GM21786 (cell line): ENCODE data around the gene GPD1.

Source experiments
- ATAC-seq: cut with Tn5 transposase; IDR thresholded peaks from one replicate; pipeline ENCODE4 v1.9.1; 2021; ENCODE audit not compliant: unreplicated experiment

The GPD1 gene

DNA sequence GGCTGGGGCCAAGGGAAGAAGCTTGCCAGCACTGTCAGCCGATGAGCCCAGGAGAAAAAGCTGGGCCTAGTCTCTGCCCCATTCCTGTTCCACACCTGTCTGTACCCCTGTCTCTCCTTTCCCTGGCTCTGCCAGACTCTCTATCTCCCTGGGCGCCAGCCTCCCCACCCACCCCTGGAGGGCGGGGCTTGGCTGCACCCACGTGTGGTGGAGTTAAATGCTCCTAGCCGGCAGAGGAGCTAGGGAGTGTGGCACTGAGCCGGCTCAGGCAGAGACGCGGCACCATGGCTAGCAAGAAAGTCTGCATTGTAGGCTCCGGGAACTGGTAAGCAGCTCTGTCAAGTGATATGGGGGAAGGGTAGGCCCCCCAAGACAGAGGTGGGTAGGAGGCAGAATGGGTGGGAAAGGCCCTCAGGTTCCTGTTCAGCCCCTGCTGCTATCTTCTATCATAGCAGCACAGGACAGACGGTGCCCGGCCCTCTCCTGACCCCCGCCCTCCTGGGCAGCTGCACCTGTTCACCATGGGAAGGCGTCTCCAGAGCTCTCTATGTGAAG is at the start of gene GPD1:
GPD1 (plus strand) TSS at position 242 of the 555 bp plus-strand sequence; CDS start at position 285, 43 bp downstream.
- no peak for ATAC-seq

GRCh38 chr12:50055831-50056638 is 47.8 kb upstream of the GPD1 start:
- no peak for ATAC-seq

GRCh38 chr12:50056639-50056976 is 47.2 kb upstream of the GPD1 start:
- no peak for ATAC-seq

DNA sequence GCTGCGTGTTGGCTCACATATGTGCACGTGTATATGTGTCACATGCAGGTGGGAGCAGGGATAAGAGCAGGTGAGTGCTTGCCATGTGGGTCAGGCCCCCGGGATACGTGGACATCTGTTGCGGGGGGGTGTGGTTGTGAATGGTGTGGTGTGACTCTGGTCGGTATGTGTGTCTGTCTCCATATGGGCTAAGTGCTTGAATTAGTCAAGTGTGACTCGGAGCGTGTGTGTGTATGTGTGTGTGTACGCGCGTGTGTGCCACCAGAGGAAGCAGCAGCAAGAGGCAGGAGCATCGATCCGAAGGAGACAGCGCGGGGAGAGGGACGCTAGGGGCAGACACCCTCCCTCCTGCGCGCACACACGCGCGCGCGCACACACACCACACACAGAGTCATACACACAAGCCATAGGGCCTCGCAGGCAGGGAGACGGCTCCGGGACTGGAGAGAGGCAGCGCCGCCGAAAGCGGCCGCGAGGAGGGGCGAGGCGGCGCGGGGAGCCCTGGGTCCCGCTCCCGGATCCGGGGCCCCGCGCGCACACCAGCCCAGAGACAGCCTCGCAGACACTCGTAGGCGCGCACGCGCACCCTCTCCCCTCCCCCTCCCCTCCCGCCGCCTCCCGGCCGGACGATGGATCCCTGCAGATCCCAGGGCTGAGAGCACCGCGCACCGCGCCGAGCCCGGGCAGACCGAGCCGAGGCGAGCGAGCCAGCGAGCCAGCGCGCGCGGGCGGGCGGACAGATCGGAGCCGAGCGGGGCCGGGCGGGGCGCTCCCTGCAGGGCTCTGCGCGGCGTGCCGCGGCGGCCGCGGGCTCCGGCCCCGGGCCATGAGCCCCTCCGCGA is 46.6 kb upstream of the GPD1 start, which contains the start of gene ASIC1:
ASIC1 (plus strand) TSS at position 597 of the 842 bp plus-strand sequence. CDS start 1,171 bp downstream, outside the sequence.
- ATAC-seq, result no peak

DNA sequence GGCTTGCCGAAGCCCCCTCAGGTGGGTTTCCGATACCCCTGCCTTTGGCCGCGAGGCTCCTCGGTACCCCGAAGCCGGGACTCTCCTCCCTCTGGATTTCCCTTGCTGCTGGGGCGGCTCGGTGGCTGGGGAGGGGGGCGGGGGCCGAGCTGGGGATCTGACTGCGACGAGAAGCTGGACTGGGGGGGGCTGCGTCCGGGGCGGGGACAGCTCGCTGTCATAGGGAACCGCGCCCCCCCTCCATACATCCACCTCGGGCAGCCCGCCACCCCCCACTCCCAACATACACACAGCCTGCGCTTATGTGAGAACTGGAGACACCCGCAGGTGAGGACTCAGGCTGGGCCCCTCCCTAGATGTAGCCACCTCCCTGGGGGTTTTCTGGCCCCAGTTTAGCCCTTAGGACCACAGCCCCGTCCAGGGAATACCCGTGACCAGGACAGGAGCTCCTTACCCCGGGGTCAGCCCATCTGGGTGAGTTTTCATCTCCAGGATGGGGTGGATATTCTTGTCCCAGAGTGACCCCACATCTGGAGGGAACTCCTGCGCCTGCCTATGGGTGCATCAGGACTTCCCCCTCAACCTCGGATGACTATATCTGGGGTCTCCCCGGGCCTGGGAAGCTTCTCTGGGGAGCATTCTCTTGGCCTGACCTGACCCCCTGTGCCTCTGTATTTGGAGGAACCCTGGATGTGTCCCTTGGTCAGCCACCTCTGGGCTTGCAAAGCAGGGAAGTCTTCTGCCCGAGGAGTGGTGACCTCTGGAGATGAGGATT is 45.7 kb upstream of the GPD1 start:
- ATAC-seq, result no peak

DNA sequence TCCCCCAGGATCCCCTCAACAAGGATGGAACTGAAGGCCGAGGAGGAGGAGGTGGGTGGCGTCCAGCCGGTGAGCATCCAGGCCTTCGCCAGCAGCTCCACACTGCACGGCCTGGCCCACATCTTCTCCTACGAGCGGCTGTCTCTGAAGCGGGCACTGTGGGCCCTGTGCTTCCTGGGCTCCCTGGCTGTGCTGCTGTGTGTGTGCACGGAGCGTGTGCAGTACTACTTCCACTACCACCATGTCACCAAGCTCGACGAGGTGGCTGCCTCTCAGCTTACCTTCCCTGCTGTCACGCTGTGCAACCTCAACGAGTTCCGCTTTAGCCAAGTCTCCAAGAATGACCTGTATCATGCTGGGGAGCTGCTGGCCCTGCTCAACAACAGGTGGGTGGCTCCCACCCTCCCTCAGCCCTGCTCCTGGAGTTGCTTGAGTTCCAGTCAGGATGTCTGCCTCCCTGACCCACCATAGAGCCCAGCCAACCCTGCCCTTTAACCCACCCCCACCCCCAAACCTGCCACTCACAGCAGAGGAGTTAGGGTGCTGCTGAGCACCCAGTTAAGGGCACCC is 45.0 kb upstream of the GPD1 start:
- no peak for ATAC-seq

DNA sequence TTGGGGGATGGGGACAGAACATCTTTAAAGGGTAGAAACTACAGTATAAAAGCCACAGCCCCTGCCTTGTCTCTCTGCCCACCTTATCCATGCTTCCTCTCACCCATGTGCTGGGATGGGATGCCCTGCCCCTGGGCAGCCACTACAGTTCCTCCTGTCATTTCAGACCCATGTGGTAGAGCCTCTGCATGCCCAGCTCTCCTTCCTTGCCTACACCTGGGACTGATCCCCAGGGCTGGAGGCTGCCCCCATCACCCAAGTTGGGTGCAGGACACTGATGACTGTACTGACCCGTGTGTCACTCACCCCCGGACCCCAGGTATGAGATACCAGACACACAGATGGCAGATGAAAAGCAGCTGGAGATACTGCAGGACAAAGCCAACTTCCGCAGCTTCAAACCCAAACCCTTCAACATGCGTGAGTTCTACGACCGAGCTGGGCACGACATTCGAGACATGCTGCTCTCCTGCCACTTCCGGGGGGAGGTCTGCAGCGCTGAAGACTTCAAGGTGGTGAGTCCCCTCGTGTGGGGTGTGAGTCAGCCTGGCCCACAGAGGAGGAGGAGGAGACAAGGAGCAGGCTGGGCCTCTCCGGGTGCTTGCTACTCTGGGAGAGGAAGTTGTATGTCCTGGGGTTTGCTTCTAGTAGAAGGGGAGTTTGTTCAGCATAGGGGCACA is 44.2 kb upstream of the GPD1 start:
- no peak for ATAC-seq

DNA sequence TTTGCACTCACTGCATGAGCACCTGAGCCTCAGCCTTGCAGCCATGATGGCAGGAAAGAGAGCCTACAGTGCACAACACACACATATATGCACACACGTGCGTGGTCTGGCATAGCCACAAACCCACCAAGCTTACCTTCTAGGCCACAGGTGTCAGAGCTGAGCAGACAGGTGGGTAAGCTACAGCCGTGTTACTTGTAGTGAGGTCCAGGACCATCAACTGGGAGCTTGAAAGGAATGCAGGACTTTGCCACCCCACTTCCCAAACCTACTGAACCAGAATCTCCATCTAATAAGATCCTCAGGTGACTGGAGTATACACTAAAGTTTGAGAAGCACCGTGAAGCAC is 43.7 kb upstream of the GPD1 start:
- ATAC-seq, result no peak

DNA sequence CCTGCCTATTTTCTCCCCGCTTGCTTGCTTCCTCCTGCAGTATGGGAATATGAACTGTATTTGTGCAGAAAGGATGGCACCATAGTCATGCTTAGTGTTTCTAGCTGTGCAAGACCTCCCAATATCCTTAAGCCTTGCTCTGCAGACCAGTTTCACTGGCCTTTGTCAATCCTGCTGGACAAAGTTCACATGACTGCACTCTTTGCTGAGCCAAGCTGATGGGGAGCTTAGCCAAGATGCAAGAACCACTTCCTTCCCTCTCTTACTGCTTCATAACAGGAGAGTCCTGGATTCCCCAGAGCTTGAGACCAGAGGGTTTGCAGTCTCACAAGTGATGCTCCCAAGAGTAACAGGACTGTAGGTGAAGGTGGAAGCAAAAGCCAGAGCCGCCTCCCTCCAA is 42.6 kb upstream of the GPD1 start:
- ATAC-seq, result no peak

GRCh38 chr12:50061946-50062686 is 41.7 kb upstream of the GPD1 start:
- no peak for ATAC-seq

DNA sequence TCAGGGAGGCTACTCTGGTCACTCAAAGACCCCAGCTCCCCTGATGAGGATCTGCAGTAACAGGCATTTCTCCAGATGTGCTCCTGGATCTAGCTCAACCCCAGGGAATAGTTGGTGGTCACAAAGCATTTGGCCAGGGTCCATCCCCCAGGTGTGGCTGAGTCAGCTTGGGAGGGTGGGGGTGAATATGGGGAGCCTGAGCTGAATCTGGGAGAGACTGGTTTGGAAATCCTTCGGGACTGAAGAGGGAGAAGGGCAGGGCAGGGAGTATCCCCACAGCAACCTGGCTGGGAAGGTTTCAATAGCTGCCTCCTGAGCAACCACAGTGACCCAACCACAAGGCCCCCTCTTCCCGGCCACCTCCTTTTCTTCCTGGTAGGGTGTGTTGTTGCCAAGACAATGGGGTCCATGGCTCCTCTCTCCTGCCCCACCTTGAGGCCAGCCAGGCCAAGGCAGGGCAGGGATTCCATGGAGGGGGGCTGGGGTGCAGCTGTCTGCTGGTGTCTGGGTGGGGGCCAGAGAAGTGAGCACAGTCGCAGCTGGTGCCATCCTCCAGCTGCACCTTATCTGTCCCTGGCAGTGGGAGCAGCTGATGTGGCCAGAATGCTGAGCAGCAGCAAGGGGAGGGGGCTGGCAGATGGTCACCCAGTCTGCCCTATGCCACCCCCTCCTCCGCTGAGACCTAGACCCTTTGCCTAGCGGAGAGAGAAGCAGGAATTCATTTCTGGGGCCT is 40.9 kb upstream of the GPD1 start:
- no peak for ATAC-seq

DNA sequence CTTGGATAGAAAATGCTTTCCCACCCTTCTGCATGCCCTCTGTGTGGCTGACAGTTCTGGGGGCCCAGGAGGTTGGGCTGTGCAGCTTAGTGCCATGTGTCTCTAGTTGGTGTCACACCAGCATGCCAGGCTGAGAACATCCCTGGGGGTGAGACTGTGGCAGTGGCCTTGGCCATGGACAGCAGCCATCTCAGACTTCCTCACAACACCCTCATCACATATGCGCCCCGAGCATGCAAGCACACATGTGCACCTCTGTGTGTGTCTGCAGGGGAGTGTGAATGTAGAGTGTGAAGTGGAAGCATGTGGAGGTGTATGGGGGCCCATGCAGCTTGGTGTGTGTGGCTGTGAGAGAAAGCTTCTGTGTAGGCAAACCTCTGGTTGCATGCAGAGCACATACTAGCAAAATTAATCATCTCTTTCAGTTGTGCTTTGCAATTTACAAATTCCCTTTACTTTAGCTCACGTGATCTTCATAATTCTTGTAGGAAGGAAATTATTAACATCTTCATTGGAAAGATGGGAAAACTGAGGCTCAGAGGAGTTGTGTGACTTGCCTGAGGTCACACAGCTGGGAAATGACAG is 38.0 kb upstream of the GPD1 start:
- no peak for ATAC-seq

GRCh38 chr12:50066402-50066801 is 37.4 kb upstream of the GPD1 start:
- no peak for ATAC-seq

GRCh38 chr12:50069069-50069468 is 34.7 kb upstream of the GPD1 start:
- ATAC-seq, result no peak

- ATAC-seq, result no peak
These were observed 34.3 kb upstream of the GPD1 start for GRCh38 chr12:50069539-50069938.

GRCh38 chr12:50070314-50071060 is 33.3 kb upstream of the GPD1 start:
- no peak for ATAC-seq

DNA sequence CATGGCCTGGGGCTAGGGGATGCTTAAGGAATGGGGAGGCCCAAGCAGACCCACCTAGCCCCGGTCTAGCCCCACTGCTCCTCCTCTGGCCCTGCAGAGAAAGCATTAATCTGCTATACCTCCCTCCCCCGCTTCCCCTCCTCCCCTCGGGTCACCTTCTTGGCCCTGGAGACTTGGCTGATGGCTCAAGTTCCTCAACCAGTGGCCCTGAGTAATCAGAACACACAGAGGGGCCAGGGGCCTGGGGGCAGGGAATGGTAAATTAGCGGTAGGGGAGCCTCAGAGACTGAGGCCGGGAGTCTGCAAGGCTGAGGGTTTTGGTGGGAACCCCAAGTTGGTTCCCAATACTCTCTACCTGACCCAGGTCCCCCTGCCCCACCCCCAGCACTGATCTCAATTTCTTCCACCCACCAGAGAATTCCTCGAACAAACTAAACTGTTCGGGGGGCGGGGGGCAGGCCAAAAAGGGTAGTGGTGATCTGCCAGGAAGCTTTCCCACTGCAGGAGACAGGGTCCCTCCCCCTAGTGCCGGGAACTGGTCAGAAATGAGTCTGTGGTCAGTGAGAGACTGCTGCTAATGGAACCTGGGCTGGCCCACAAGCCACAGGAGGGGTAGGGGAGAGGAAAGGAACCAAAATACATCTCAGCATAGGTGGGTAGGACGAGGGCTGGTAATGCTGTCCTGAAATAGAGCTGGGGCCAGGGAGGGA is 31.5 kb upstream of the GPD1 start:
- no peak for ATAC-seq
